Measurements from ENCODE around the gene NCAM2.

NCAM2 gene

DNA sequence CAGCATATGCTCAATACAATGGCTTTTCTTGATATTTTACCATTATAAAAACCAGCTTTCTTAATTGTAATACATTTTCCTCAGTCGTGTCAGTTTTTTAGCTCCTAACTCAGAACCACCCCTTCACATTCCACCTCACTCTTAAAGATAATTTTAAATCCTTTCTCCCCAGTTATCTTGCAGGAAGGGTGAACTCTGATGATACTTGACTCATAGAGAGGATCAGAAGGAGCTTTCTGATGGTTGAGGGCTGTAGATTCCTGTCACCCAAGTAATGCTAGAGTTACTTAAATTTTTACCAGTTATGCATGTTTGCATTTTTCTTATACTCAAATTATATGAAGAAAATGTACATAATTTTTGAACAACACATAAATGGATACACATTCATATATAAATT lies 233.7 kb downstream of the NCAM2 start:
- DNase-seq: no peak

DNA sequence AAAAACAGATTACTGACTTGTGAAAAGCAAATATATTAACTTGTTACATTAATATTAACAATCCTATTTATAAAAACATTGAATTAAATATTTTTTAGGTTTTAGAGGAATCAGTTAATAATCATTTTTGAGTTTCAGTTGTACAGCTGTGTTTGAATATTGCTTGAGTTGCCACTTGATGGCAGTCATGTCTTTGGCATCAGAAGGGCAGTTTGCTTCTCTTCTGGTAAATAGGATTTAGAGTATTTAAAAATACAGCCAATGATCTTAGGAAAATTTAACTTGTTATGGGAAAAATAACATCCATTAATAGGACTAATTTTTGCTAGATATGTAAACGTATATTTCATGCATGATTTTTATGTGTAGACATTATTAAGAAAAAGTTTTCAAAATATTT lies 234.1 kb downstream of the NCAM2 start:
- no peak for DNase-seq

DNA sequence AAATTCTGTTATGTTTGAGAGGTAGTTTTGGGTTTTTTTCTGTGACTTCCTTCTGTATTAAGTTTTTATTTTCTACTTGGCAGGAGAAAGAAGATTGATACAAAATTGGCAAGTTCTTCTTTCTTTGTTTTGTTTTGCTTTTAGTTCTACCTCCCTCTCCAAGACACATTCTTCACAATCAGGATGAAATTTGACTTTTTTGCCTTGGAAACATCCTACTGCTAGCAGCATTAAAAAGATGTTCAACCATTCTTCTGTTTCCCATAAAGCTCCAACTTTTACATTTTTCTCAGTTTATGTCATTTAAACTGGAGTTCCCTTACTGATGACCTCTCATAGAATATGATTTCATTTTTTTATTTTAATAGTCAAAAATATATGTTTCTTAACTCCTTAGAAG lies 234.8 kb downstream of the NCAM2 start:
- DNase-seq: no peak

DNA sequence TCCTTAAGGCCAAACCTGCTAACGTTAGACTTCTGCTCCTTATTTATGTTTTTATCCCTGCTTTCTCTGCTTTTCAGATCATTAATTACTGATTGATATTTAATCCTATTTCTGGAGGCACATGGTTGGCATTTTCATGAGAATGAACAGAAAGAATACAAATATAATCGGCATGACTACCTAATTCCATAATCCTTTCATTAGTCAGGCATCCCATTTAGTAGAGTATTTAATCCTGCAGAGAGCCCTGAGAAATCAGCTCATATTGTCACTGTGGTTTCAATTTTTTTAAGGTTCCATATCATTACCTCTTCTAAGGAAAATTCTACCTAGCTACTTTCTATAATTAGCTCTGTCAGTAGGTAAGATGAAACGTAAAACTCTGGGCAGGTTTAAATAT lies 238.8 kb downstream of the NCAM2 start:
- DNase-seq: no peak

DNA sequence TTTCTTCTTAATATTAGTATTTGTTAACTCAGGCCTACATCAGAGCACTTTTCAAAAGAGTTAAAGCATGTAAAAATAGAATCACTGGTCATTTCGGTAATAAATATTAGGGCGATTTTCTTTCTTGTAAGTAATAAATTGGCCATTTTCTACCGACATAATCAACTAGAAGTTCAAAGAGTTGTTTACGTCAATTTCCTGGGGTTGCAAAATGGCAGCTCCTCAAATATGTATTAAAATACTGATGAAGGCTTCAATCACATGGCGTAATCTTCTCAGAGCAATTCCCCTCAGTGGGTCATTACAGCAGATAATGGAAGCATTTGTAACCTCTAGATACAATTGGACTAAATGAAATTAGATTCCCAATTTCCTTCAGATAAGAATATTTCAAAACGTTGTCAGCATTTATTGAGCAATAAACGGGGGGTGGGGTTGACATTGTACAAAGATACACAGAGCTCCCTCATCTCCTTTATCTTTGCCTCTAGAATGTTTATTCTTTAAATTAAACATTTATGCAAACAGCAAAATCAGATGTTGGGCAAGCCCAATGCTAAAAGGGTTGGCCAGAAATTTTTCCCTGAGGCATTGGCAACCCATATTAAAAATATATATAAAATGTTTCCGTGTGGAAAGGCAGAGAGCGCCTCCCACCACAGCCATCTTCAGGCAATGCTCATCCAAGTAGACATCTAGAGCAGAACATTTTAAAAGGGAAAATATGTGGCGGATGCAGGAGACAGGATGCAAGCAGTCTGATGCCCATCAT lies 240.6 kb downstream of the NCAM2 start:
- DNase-seq: no peak

DNA sequence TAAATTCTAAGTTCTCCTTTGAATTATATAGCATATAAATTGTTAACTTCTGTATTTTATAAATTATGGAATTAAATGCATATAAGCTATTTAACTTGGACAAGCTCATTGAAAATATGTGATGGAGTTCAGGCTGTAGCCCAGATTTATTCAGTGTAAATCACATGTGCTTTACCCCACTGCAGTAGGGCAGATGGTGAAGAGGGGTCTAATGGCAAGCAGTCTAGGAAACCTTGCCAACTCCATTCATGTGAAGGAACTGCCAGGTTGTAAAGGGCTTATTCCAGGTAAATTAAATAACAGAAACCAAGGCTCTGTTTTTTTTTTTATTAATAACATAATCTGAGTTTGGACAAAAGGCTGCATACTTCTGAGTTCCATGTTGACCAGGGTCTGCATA lies 243.2 kb downstream of the NCAM2 start:
- no peak for DNase-seq

DNA sequence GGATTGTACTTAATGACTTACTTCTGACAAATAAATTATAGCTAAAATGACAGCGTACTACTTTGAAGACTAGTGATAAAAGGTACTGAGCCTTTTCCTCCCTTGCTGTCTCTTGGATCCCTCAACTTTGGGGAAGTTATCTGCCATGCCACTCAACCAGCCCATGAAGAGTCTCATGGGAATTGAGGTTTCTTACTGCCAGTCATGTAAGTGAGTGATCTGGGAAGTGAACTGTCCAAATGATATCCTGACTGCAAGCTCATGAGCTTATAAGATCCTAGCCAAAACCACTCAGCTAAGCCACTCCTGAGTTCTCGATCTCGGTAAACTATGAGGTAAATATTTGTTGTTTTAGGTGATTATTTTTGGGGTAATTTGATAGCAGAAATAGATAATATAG lies 247.8 kb downstream of the NCAM2 start:
- no peak for DNase-seq

DNA sequence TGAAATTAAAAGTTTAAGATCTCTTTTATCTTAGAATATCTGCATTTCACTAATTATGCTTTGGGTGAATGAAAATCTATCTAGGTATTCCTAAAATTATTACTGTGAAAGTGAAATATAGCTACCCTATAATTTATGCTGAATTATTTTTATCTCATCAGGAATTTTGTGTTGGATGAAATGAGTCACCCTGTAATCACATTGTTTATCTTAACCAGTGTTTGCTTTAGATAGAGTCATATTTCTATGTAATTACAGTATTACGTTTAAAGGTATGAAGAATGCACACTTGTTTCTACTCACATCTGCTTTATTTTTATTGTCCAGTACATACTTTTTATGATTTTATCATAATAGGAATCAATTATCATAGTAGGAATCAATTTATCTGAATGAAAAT lies 249.2 kb downstream of the NCAM2 start:
- no peak for DNase-seq

DNA sequence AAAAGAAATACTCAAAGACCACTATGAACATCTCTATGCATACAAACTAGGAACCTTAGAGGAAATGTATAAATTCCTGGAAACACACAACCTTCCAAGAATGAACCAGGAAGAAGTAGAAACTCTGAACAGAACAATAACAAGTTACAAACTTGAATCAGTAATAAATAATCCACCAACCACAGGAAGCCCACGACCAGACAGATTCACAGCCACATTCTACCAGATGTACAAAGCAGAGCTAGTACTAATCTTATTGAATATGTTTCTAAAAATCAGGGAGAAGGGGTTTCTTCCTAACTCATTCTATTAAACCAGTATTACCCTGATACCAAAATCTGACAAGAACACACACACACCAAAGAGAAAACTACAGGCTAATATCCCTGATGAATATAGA lies 263.8 kb downstream of the NCAM2 start:
- DNase-seq: no peak

DNA sequence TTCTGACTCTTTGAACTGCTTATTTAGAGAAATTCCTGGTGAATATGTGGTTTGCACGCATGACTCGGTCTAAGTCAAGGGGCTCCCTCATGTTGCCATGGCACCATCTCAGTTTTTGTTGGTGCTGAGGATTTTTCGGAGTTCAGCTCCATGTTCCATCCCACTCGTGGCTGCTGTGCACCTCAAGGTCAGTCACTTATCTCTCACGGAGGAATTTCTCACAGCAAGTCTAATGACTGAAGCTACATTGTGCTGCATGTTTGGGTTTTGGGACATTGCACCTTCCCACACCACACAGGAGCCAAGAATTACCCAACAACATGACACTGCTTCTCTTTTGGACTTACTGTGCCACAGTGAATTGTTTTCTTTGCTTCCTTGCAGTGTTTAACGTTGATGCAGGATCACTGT lies 269.9 kb downstream of the NCAM2 start:
- DNase-seq: no peak

DNA sequence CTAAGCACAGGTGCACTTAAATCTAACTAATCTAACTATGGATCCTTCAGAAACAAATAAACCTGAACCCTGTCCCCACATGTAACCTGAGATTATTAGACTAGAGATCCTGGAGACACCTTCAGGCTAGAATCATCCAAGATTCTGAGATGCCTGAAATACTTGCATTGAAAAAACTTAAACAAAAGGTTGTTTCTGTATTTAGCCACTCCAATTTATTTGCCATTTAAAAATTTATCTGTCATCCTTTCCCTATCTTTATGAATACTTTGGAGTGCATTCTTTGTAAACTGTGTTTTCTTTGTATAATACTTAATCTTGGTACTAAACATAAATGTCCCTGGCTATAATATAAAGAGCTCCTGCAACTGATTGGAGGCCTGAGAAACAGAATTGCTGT lies 270.7 kb downstream of the NCAM2 start:
- no peak for DNase-seq

DNA sequence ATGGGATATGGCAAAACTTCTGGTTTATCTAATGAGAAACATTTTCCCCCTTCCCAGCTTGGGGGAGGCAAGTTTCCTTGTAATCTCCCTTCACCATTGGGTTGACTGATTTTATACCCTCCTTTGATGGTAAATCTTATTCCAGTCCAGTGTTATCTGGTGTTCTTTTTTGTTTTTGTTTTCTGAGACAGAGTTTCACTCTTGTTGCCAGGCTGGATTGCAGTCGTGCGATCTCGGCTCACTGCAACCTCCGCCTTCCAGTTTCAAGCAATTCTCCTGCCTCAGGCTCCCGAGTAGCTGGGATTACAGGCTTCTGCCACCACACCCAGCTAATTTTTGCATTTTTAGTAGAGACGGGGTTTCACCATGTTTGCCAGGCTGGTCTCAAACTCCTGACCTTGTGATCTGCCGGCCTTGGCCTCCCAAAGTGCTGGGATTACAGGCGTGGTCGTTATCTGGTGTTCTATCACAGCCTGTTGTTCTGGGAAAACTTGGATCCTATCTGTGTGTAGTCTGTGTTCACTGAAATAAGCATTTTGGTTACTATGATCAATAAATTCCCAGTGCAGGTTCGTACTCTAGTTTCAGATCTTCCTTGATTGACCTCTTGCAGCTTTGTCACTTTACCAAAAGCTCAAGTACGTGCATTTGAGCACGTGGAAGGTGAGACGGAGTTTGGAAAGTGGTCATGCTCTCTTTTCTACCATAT lies 281.1 kb downstream of the NCAM2 start:
- no peak for DNase-seq

DNA sequence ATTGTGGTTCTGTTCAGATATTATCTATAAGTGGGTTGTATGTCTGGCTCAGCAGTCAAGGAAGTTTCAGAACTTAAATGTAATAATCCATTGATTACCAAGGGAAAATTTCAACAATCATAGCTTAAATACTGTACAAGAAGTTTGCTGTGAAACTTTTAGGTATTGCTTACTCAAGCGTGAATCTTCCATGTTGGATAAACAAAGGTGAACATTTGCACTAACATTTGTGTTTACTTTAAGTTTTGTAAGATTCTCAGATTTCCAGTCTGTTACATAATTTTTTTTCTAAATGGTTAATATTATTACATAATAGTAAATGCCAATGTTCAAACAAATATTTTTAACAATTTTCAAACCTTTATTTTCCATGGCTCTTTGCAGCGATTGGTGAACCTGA lies 285.6 kb downstream of the NCAM2 start:
- DNase-seq: no peak

DNA sequence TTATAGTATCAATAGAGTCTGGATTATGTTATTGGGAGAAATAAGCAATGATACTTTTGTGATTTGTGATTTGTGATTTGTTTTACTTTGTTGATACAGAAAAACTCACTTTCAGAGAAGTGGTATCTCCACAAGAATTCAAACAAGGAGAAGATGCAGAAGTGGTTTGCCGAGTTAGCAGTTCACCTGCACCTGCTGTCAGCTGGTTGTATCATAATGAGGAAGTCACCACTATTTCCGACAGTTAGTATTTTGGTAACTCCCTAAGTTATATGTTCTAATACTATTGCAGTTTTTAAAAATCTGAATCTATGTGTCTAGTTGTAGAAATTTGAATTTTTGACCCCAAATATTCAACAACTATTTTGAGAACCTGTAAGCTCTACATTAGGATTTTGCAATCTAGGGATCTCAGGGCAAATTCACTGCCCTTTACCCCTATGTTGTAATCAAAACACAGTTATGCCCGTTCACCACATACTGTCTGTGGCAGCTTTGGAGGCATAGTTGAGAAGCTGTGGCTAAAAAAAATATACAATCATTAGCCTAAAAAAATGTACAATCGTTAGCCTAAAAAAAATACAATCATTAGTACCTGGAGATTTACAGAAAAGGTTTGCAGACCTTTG lies 288.1 kb downstream of the NCAM2 start:
- no peak for DNase-seq

DNA sequence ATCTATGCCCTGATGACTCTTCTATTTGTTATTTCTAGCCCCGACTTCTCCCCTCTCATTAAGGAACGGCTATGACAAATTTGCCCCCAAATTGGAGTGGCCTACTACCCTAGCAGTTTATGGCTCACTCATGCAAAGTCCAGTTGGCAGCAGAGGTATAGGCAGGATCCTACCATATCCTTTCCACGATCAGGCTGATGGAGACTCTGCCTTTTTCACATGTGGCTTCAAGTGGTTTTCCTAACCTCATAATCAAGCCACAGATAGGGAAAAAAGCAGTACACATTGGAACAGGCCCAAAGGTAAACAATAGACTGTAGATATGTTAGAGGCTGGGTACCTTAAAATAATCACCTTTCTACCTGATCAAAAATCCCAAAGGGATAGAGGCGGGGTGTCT lies 292.5 kb downstream of the NCAM2 start:
- no peak for DNase-seq

DNA sequence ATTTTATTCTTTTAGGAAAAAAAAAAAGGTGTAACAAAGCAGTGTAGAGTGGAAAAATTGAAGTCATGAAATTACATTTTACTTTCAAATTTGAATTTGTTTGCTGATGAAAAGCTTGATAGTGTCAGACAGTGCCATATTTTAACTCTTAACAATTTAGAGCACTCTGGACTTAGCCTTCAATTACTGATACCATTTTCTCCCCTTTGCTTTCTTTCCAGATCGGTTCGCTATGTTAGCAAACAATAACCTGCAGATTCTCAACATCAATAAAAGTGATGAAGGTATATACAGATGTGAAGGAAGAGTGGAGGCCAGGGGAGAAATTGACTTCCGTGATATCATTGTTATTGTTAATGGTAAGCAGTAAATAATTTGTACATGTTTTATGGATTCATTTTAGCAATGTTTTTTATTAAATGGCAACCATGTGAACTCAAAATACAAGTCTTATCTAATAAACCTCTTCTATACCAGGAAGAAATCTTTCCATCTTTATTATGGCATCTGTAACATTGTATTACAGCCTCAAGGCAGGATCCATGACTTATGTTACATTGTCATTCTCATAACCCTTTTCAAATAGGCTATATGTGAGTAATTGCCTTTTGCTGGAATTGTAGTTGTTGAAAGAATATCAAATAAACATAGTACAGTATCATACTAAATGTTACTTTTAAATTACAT lies 293.8 kb downstream of the NCAM2 start:
- no peak for DNase-seq

DNA sequence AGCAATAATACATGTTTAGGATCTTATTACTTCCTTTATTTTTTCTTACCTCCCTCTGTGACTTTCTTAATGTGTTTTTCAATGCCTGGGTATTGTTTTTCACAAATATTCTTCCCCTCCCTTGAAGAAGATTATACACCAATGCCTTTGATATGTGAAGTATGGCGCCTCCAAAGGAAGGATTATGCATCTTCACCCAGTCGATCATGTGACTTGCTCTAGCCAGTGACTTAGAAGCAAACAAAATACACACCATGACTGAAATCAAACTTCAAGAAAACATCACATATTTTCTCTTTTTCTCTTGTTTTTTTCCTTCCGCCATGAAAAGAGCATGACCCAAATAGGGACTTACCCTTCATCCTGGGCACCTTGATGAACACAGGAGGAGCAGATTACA lies 297.1 kb downstream of the NCAM2 start:
- no peak for DNase-seq

DNA sequence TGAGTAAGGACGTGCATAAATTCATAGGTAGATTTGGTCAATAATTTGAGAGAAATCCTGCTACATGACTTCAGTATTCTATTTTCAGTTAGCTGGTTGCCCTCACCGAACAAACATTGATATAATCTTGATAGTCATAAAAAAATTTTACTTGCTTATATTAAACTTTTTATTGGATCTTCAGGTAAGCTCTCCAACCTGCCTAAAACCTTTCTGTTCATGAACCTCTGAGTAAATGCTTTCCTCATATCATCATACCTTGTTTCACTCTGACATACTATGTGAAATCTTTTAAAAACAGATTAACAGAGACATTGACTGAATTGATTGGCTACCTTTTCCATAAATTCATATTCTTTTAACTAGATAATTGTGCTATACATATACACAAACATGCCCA lies 299.0 kb downstream of the NCAM2 start:
- DNase-seq: no peak

DNA sequence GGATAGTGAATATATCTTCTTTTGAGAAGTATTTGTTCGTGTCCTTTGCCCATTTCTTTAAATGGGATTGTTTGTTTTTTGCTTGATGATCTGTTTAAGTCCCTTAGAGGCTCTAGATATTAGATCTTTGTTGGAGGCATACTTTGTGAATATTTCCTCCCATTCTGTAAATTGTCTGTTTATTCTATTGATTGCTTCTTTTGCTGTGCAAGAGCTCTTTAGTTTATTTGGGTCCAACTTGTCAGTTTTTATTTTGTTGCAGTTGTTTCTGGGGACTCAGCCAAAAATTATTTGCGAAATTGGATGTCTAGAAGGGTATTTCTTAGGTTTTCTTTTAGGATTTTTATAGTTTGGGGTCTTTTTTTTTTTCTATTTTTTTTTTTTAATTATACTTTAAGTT lies 302.8 kb downstream of the NCAM2 start:
- DNase-seq: no peak

DNA sequence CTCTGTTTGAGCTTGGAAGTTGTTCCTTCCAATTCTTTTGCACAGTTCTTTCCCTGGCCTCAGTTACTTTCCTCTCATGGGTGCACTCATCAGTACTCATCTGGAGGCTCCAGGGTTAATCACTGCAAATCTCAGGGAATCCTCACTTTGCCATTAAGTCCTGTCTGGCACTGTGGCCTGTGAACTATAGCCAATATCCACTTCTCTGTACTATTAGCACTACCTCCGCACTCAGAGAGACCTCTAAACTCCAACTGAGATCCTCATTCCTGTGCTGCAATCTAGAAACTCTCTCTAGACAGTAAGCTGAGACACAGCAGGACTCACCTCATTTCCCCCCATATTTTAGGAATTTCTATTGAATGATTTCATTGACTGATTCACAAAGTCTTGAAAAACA lies 311.3 kb downstream of the NCAM2 start:
- DNase-seq: no peak

DNA sequence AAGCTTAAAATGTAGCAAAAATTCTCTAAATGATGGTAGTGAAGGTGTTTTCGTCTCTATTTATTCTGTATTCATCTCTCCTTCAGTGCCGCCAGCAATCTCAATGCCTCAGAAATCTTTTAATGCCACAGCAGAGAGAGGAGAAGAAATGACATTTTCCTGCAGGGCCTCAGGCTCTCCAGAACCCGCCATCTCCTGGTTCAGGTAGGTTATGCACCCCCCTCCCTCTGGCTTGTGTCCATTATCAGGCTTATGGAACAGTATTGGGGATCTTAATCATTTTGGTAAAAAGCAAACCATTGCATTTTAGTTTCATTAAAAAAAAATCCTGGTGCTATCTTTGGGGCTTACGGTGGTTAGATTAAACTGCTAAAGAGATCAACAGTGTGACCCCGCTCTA lies 326.1 kb downstream of the NCAM2 start:
- no peak for DNase-seq

DNA sequence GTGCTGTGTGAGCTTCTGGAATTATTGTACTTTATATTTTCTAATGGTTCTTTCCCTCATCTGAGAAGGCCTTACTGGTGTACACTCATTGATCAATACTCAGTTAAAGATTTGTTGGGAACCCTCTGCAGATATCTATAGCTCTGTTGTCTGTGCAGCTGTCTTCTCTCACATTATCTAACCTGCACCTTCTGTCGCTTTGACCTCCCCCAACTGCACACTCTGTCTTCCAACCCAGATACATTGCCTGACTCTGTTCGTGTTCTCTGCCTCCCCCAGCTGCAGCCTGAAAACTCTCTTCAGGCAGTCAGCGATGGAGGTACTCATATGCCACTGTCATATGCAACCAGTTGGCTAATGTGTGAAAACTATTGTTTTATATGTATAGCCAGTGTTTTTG lies 334.3 kb downstream of the NCAM2 start:
- DNase-seq: no peak

DNA sequence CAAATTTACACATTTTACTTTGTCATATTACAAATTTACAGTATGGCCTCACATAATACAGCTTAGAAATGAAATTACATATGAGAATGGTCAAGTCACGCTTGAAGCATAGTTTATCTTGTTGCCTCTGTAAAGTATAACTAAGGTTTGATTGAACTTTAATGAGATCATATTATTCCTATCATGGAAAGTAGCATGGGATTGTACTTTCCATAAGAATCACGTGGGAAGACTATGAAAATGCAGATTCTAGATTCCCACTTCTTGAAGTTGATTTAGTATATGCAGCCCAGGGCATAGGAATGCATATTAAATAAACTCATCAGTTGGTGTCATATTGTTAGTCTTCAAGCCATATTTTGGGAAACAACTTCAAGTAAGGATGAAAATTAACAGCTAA lies 342.8 kb downstream of the NCAM2 start:
- no peak for DNase-seq

DNA sequence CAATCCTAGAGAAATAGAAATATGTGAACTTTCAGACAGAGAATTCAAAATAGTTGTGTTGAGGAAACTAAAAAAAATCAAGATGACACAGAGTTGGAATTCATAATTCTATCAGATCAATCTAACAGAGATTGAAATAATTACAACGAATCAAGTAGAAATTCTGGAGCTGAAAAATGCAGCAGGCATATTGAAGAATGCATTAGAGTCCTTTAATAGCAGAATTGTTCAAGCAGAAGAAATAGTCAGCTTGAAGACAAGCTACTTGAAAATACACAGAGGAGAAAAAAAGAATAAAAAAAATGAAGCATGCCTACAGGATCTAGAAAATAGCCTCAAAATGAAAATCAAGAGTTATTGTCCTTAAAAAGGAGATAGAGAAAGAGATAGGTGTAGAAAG lies 347.1 kb downstream of the NCAM2 start:
- DNase-seq: no peak
